ENCODE results near the gene CARMIL1.

The CARMIL1 gene

GRCh38 chr6:25302677-25303128, 23.5 kb downstream of the CARMIL1 start (continued):
- TF ChIP-seq ZNF549 (tag by site-specific recombination; IDR thresholded peaks at IDR 0.05) (no peak), ZNF76 (tag by site-specific recombination; IDR thresholded peaks at IDR 0.05; ENCODE audit: borderline replicate concordance, low read depth) (no peak), ZBTB17 (tag by site-specific recombination; IDR thresholded peaks at IDR 0.05) (peak; percentile 96), ZNF692 (tag by site-specific recombination; IDR thresholded peaks at IDR 0.05) (no peak), ZNF664 (tag by site-specific recombination; IDR thresholded peaks at IDR 0.05) (no peak), ZNF404 (tag by site-specific recombination; IDR thresholded peaks at IDR 0.05) (no peak), PRDM1 (tag by site-specific recombination; IDR thresholded peaks at IDR 0.05) (peak; percentile 92), ZBTB21 (tag by site-specific recombination; IDR thresholded peaks at IDR 0.05) (0 out of 2 replicates have a peak, but pooled peaks have one; percentile 45), ZNF629 (tag by site-specific recombination; IDR thresholded peaks at IDR 0.05) (peak; percentile 71), GLI2 (tag by site-specific recombination; IDR thresholded peaks at IDR 0.05; ENCODE audit: borderline replicate concordance, low read depth) (0 out of 2 replicates have a peak, but pooled peaks have one; percentile 20), MEIS1 (CRISPR knock-in tag; IDR thresholded peaks at IDR 0.05; ENCODE audit: borderline replicate concordance) (0 out of 2 replicates have a peak, but pooled peaks have one; percentile 30), ZNF776 (tag by site-specific recombination; IDR thresholded peaks at IDR 0.05; ENCODE audit: borderline replicate concordance) (no peak), ZFP69B (tag by site-specific recombination; IDR thresholded peaks at IDR 0.05) (no peak), SP7 (tag by site-specific recombination; IDR thresholded peaks at IDR 0.05) (peak; percentile 96), KLF1 (tag by site-specific recombination; IDR thresholded peaks at IDR 0.05) (no peak), ATF2 (tag by site-specific recombination; IDR thresholded peaks at IDR 0.05; ENCODE audit: low read depth) (peak; percentile 69), GLIS1 (tag by site-specific recombination; IDR thresholded peaks at IDR 0.05) (peak; percentile 94), ZNF146 (tag by site-specific recombination; IDR thresholded peaks at IDR 0.05) (no peak), ZNF555 (tag by site-specific recombination; conservative IDR thresholded peaks at IDR 0.05) (no peak)
- TF ChIP-seq, protein P1, sequence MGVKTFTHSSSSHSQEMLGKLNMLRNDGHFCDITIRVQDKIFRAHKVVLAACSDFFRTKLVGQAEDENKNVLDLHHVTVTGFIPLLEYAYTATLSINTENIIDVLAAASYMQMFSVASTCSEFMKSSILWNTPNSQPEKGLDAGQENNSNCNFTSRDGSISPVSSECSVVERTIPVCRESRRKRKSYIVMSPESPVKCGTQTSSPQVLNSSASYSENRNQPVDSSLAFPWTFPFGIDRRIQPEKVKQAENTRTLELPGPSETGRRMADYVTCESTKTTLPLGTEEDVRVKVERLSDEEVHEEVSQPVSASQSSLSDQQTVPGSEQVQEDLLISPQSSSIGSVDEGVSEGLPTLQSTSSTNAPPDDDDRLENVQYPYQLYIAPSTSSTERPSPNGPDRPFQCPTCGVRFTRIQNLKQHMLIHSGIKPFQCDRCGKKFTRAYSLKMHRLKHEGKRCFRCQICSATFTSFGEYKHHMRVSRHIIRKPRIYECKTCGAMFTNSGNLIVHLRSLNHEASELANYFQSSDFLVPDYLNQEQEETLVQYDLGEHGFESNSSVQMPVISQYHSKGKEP (tag by site-specific recombination; IDR thresholded peaks at IDR 0.05): peak; percentile 45; the same call in 1 of the 2 replicates
- TF ChIP-seq, protein P2, sequence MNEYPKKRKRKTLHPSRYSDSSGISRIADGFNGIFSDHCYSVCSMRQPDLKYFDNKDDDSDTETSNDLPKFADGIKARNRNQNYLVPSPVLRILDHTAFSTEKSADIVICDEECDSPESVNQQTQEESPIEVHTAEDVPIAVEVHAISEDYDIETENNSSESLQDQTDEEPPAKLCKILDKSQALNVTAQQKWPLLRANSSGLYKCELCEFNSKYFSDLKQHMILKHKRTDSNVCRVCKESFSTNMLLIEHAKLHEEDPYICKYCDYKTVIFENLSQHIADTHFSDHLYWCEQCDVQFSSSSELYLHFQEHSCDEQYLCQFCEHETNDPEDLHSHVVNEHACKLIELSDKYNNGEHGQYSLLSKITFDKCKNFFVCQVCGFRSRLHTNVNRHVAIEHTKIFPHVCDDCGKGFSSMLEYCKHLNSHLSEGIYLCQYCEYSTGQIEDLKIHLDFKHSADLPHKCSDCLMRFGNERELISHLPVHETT (tag by site-specific recombination; IDR thresholded peaks at IDR 0.05): no peak
- TF ChIP-seq, protein P3, sequence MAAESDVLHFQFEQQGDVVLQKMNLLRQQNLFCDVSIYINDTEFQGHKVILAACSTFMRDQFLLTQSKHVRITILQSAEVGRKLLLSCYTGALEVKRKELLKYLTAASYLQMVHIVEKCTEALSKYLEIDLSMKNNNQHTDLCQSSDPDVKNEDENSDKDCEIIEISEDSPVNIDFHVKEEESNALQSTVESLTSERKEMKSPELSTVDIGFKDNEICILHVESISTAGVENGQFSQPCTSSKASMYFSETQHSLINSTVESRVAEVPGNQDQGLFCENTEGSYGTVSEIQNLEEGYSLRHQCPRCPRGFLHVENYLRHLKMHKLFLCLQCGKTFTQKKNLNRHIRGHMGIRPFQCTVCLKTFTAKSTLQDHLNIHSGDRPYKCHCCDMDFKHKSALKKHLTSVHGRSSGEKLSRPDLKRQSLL (tag by site-specific recombination; IDR thresholded peaks at IDR 0.05): no peak
